ENCODE data around the gene TPST1.
"Not testable (repeated sequence)": the region's sequence is repeated elsewhere in the genome, so short reads cannot be mapped to it uniquely, and the experiment has no call there.

Gene TPST1

GRCh38 chr7:66379542-66380160, 174.5 kb downstream of the TPST1 start:
- no peak for DNase-seq (ENCODE audit: low spot score)

GRCh38 chr7:66380272-66380888, 175.2 kb downstream of the TPST1 start:
- DNase-seq (ENCODE audit: low spot score), result no peak

- not testable (repeated sequence) for DNase-seq (ENCODE audit: low spot score)
Observed at GRCh38 chr7:66382182-66382923, 177.2 kb downstream of the TPST1 start.

GRCh38 chr7:66385191-66385905, 180.2 kb downstream of the TPST1 start:
- not testable (repeated sequence) for DNase-seq (ENCODE audit: low spot score)

GRCh38 chr7:66395128-66395571, 190.0 kb downstream of the TPST1 start:
- not testable (repeated sequence) for DNase-seq (ENCODE audit: low spot score)

GRCh38 chr7:66396052-66396451, 190.9 kb downstream of the TPST1 start:
- DNase-seq (ENCODE audit: low spot score), result not testable (repeated sequence)

GRCh38 chr7:66398841-66399240, 193.7 kb downstream of the TPST1 start:
- DNase-seq (ENCODE audit: low spot score), result not testable (repeated sequence)

- no peak for DNase-seq (ENCODE audit: low spot score)
Observed at GRCh38 chr7:66399566-66399965, 194.4 kb downstream of the TPST1 start.

- no peak for DNase-seq (ENCODE audit: low spot score)
Observed at GRCh38 chr7:66400400-66400799, 195.3 kb downstream of the TPST1 start.

GRCh38 chr7:66401126-66401525, 196.0 kb downstream of the TPST1 start:
- not testable (repeated sequence) for DNase-seq (ENCODE audit: low spot score)

GRCh38 chr7:66401932-66402331, 196.8 kb downstream of the TPST1 start:
- not testable (repeated sequence) for DNase-seq (ENCODE audit: low spot score)

GRCh38 chr7:66403564-66403963, 198.4 kb downstream of the TPST1 start:
- DNase-seq (ENCODE audit: low spot score), result no peak

- no peak for DNase-seq (ENCODE audit: low spot score)
Observed at GRCh38 chr7:66409493-66409892, 204.4 kb downstream of the TPST1 start.
